22Rv1 (cell line): Measurements from ENCODE around the gene PPP1R3A.

Experiments
- ZFX ChIP-seq: fragments of 450-650 bp; IDR thresholded peaks from 2 replicates; pipeline ENCODE4 v1.6.1; 2017; ENCODE audit warnings: antibody characterized with exemption, borderline replicate concordance
- TF ChIP-seq, protein P1 (sequence below): fragments of 450-650 bp; IDR thresholded peaks from 2 replicates; pipeline ENCODE4 v1.5.1; 2017; ENCODE audit warnings: mild to moderate bottlenecking

DNA sequence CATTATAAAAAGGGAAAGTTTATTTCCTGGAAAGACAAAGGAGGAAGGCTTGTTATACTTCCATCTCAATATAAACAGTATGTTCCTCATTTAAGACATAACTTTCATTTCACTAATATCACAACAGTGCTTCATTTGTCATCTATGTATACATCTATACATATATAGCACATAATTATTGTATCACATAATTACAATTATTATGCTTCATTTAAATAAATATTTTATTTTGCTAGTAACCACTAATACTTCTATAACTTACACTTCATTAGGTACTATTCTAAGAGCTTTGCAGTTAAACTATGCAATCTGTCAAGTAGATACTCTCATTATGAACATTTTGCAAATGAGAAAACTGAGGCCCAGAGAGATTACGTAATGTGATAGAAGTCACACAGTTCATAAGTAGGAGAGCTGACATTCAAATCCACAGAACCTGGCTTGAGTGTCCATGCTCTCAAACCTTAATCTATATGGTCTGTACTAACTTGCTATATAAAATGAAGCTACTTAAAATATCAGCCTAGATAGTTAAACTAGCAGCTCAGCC, 86.5 kb downstream of the PPP1R3A start:
- TF ChIP-seq, protein P1, sequence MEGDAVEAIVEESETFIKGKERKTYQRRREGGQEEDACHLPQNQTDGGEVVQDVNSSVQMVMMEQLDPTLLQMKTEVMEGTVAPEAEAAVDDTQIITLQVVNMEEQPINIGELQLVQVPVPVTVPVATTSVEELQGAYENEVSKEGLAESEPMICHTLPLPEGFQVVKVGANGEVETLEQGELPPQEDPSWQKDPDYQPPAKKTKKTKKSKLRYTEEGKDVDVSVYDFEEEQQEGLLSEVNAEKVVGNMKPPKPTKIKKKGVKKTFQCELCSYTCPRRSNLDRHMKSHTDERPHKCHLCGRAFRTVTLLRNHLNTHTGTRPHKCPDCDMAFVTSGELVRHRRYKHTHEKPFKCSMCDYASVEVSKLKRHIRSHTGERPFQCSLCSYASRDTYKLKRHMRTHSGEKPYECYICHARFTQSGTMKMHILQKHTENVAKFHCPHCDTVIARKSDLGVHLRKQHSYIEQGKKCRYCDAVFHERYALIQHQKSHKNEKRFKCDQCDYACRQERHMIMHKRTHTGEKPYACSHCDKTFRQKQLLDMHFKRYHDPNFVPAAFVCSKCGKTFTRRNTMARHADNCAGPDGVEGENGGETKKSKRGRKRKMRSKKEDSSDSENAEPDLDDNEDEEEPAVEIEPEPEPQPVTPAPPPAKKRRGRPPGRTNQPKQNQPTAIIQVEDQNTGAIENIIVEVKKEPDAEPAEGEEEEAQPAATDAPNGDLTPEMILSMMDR, result no peak
- TF ChIP-seq ZFX, result no peak
